HCT116 (cell line): ENCODE results near the gene PI4KA. TPM values are rescaled to one million over a fixed set of nuclear protein-coding genes. Genes with fewer than 3 reads are reported as not detected.
"Not testable (repeated sequence)": the region's sequence is repeated elsewhere in the genome, so short reads cannot be mapped to it uniquely, and the experiment has no call there.

ENCODE experiments used
- ATAC-seq: fragments of 200-7000 bp; cut with Tn5 transposase; 2 replicates; pipeline ENCODE4 v1.9.1; 2020; ENCODE audit warnings: mild to moderate bottlenecking, moderate library complexity
- BruUV-seq: library from RNA; stranded (reverse); fragments of 400-500 nt; replicated peaks from 2 replicates; lab custom pipeline; 2021; lab: Mats Ljungman, UMichigan
- CTCF ChIA-PET: fragments of 300-600 bp; sonication (Branson Sonifier 250); formaldehyde crosslinking; loops from one replicate; lab custom pipeline; 2021; ENCODE audit warnings: antibody characterized with exemption; lab: Charles Lee
- POLR2A ChIA-PET: fragments of 300-600, 350-600 bp; sonication (Branson Sonifier 250); formaldehyde crosslinking; loops from one replicate; lab custom pipeline; 2021; ENCODE audit warnings: antibody characterized with exemption; lab: Charles Lee
- RAD21 ChIA-PET, 2 experiments: fragments of 300-600 bp; sonication (Branson Sonifier 250); formaldehyde crosslinking; loops; one replicate each; lab custom pipeline; 2023; ENCODE audit warnings: low total read pairs in 2 of 2; ENCODE audit not compliant: uncharacterized antibody in 2 of 2, unreplicated experiment in 2 of 2, low non-redundant PET in 1 of 2; lab: Charles Lee
- DNase-seq: peaks from one replicate; pipeline ENCODE4 v3.0.0-alpha.2; 2010; ENCODE audit warnings: low read depth, low spot score
- H2AFZ ChIP-seq: fragments of 200-600 bp; shearing (Covaris generic), sonication (generic); 2 replicates; pipeline ENCODE4 v1.6.1; 2017; ENCODE audit warnings: low read depth, mixed run types, mixed read lengths, antibody characterized with exemption, low read length; ENCODE audit not compliant: poor library complexity, severe bottlenecking
- H3K27ac ChIP-seq: 2 replicates; pipeline ENCODE4 v1.5.1; 2012; ENCODE audit warnings: low read depth, low read length
- H3K27me3 ChIP-seq: fragments of 200-600 bp; sonication (generic); 2 replicates; pipeline ENCODE4 v1.6.1; 2016; ENCODE audit warnings: mixed run types, low read length, mixed read lengths; ENCODE audit not compliant: insufficient read depth
- H3K36me3 ChIP-seq, 2 experiments: fragments of 200-500 bp in 1 of 2; fragments of 200-600 bp in 1 of 2; sonication (Bioruptor generic) in 1 of 2; sonication (generic) in 1 of 2; 2 replicates each; pipeline versions ENCODE4 v1.5.1 to v1.6.1; 2014 to 2016; ENCODE audit warnings: low read length in 2 of 2, inconsistent platforms in 1 of 2, mixed read lengths in 1 of 2, mixed run types in 1 of 2; ENCODE audit not compliant: insufficient read depth in 2 of 2, control insufficient read depth in 1 of 2
- H3K4me1 ChIP-seq, 2 experiments: fragments of 200-600 bp in 1 of 2; sonication (generic) in 1 of 2; 2 replicates each; pipeline versions ENCODE4 v1.5.1 to v1.6.1; 2012 to 2017; ENCODE audit warnings: low read length in 2 of 2, inconsistent platforms in 1 of 2, mild to moderate bottlenecking in 1 of 2, mixed read lengths in 1 of 2, mixed run types in 1 of 2, moderate library complexity in 1 of 2; ENCODE audit not compliant: insufficient read depth in 2 of 2, control insufficient read depth in 1 of 2
- H3K4me2 ChIP-seq: fragments of 200-600 bp; sonication (generic); 2 replicates; pipeline ENCODE4 v1.6.1; 2017; ENCODE audit warnings: mixed run types, low read length, mixed read lengths
- H3K4me3 ChIP-seq, 2 experiments: fragments of 200-600 bp in 1 of 2; sonication (generic) in 1 of 2; replicated peaks in 1 of 2; 2 replicates each; pipeline ENCODE4 v1.5.1; 2011 to 2016; ENCODE audit warnings: low read length in 2 of 2, control low read depth in 1 of 2, low read depth in 1 of 2, mild to moderate bottlenecking in 1 of 2, mixed read lengths in 1 of 2, mixed run types in 1 of 2
- H3K79me2 ChIP-seq: fragments of 200-600 bp; sonication (generic); 2 replicates; pipeline ENCODE4 v1.6.1; 2017; ENCODE audit warnings: mild to moderate bottlenecking, mixed run types, low read length, moderate library complexity, mixed read lengths; ENCODE audit not compliant: insufficient read depth
- H3K9ac ChIP-seq: fragments of 200-600 bp; sonication (generic); 2 replicates; pipeline ENCODE4 v1.6.1; 2016; ENCODE audit warnings: low read length, mixed read lengths
- H3K9me2 ChIP-seq: fragments of 200-600 bp; sonication (generic), shearing (Covaris generic); 2 replicates; pipeline ENCODE4 v1.6.1; 2017; ENCODE audit warnings: mixed run types, mild to moderate bottlenecking, moderate library complexity; ENCODE audit not compliant: insufficient read depth
- H3K9me3 ChIP-seq, 2 experiments: fragments of 200-500 bp in 1 of 2; fragments of 200-600 bp in 1 of 2; sonication (Bioruptor generic) in 1 of 2; sonication (generic) in 1 of 2; 2 replicates each; pipeline ENCODE4 v1.6.1; 2014 to 2017; ENCODE audit warnings: low read length in 2 of 2, mixed read lengths in 2 of 2, inconsistent platforms in 1 of 2, low read depth in 1 of 2, mild to moderate bottlenecking in 1 of 2, mixed run types in 1 of 2, moderate library complexity in 1 of 2; ENCODE audit not compliant: control insufficient read depth in 1 of 2, insufficient read depth in 1 of 2
- H4K20me1 ChIP-seq: fragments of 200-600 bp; sonication (generic), shearing (Covaris generic); 2 replicates; pipeline ENCODE4 v1.6.1; 2017; ENCODE audit warnings: mixed run types, mild to moderate bottlenecking, moderate library complexity; ENCODE audit not compliant: insufficient read depth
- CBX3 ChIP-seq: IDR thresholded peaks from 2 replicates; pipeline ENCODE4 v1.6.1; 2012; ENCODE audit warnings: low read depth
- CEBPB ChIP-seq: IDR thresholded peaks from 2 replicates; pipeline ENCODE4 v1.6.1; 2012; ENCODE audit warnings: low read depth
- EGR1 ChIP-seq: IDR thresholded peaks from 2 replicates; pipeline ENCODE4 v1.6.1; 2012; ENCODE audit warnings: low read depth
- MAX ChIP-seq: IDR thresholded peaks from 2 replicates; pipeline ENCODE4 v1.6.1; 2012
- RAD21 ChIP-seq: IDR thresholded peaks from 2 replicates; pipeline ENCODE4 v1.6.1; 2012; ENCODE audit warnings: low read depth, mild to moderate bottlenecking
- SRF ChIP-seq: IDR thresholded peaks from 2 replicates; pipeline ENCODE4 v1.6.1; 2012; ENCODE audit warnings: low read depth
- ZNF274 ChIP-seq: fragments of 200-500 bp; sonication (Bioruptor generic); IDR thresholded peaks from 2 replicates; pipeline ENCODE4 v1.6.1; 2014; ENCODE audit warnings: mild to moderate bottlenecking, low read depth, low read length, inconsistent platforms
- intact Hi-C: fragments of 100-400 bp; cut with micrococcal nuclease; formaldehyde crosslinking; loops from 2 replicates; pipeline ENCODE4 v1.10.0; 2022
- total RNA-seq: library from RNA; stranded (reverse); gene quantifications from one replicate; pipeline ENCODE4 v1.2.1, GENCODE V29; 2021; ENCODE audit not compliant: unreplicated experiment
- TF ChIP-seq, protein P1 (sequence below): IDR thresholded peaks from 2 replicates; pipeline ENCODE4 v1.6.1; 2011; ENCODE audit warnings: mild to moderate bottlenecking, low read length, moderate library complexity; ENCODE audit not compliant: insufficient replicate concordance; ENCODE audit errors: extremely low read depth

The PI4KA gene
- total RNA-seq, 1 experiment from 2014 or later, result 59.6 TPM

- H3K4me1 ChIP-seq, H3K27me3 ChIP-seq, H2AFZ ChIP-seq, BruUV-seq, H3K4me3 ChIP-seq, H3K9me3 ChIP-seq, H3K36me3 ChIP-seq, ATAC-seq, H3K79me2 ChIP-seq, intact Hi-C loops, H3K9me2 ChIP-seq, DNase-seq, H3K9ac ChIP-seq, POLR2A ChIA-PET, H3K4me2 ChIP-seq, RAD21 ChIA-PET, H4K20me1 ChIP-seq, CTCF ChIA-PET, H3K27ac ChIP-seq: not testable (repeated sequence)
Observed at GRCh38 chr22:20821717-20822239, 36.8 kb downstream of the PI4KA start.

- ChIA-PET CTCF (no interaction called here), RAD21 (no interaction called here), POLR2A (no interaction called here)
- H3K27me3 ChIP-seq, result no peaks in the 10 kb centered on the region
- no peak for TF ChIP-seq CEBPB
- TF ChIP-seq CBX3, result no peak
- no peak for TF ChIP-seq SRF
- TF ChIP-seq ZNF274, result no peak
- no peak for TF ChIP-seq RAD21
- TF ChIP-seq, protein P1, sequence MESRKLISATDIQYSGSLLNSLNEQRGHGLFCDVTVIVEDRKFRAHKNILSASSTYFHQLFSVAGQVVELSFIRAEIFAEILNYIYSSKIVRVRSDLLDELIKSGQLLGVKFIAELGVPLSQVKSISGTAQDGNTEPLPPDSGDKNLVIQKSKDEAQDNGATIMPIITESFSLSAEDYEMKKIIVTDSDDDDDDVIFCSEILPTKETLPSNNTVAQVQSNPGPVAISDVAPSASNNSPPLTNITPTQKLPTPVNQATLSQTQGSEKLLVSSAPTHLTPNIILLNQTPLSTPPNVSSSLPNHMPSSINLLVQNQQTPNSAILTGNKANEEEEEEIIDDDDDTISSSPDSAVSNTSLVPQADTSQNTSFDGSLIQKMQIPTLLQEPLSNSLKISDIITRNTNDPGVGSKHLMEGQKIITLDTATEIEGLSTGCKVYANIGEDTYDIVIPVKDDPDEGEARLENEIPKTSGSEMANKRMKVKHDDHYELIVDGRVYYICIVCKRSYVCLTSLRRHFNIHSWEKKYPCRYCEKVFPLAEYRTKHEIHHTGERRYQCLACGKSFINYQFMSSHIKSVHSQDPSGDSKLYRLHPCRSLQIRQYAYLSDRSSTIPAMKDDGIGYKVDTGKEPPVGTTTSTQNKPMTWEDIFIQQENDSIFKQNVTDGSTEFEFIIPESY, result no peak
- TF ChIP-seq MAX, result no peak
- TF ChIP-seq EGR1, result no peak
- no peaks in the 10 kb centered on the region for H3K4me1 ChIP-seq
- H4K20me1 ChIP-seq, result no peaks in the 10 kb centered on the region
- no TSS peak for BruUV-seq
- intact Hi-C loops, result no loop called here
- no peak overlapping the region for H3K4me3 ChIP-seq
- no peak overlapping the region for H3K27ac ChIP-seq
- no peak overlapping the region for H3K9ac ChIP-seq
- no peak overlapping the region for H3K4me2 ChIP-seq
- H3K9me2 ChIP-seq, result no peaks in the 10 kb centered on the region
- H2AFZ ChIP-seq, result no peak overlapping the region
- no peaks in the 10 kb centered on the region for H3K9me3 ChIP-seq
- ATAC-seq (no peak), DNase-seq (no peak)
- H3K79me2 ChIP-seq, result no peaks in the 10 kb centered on the region
- H3K36me3 ChIP-seq, result peaks cover 9% of the 10 kb centered on the region in 2 experiments; a peak in 3 of 4 replicates
Observed at GRCh38 chr22:20819471-20819870, 39.1 kb downstream of the PI4KA start.
